ENCODE measurements around the gene OR52W1. TPM values are rescaled to one million over a fixed set of nuclear protein-coding genes. Genes with fewer than 3 reads are reported as not detected.

OR52W1 gene
- total RNA-seq, 1 experiment from 2014 or later: not detected

- Histone ChIP-seq H3K79me2 (ENCODE audit: low read length) (peaks cover 57% of the 10 kb centered on the region), H2AFZ (ENCODE audit: low read length) (no peak overlapping the region)
Observed at GRCh38 chr11:6224421-6224820, 25.4 kb downstream of the OR52W1 start.

DNA sequence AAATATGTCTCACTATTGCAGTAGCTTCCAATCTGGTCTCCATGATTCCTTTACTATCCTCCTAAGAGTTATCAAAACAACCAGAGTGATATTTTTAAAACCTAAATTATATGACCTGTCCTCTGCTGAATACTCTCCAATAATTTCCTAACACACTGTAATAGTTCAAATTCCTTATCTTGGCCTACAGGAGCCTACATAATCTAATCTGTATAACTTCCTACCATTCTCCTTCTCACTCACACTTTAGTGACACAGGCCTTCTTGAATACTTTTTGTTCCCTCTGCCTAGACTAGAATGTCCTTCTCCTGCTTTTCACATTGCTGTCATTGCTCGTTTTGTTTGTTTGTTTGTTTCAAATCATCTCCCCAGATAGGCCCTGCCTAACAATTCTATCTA lies 26.0 kb downstream of the OR52W1 start:
- Histone ChIP-seq H3K9me3 (ENCODE audit: low read length) (no peaks in the 10 kb centered on the region), H2AFZ (ENCODE audit: low read length) (no peak overlapping the region), H3K36me3 (ENCODE audit: insufficient read depth, low read length) (peaks cover 9% of the 10 kb centered on the region; the same call in 1 of the 2 replicates), H3K4me2 (ENCODE audit: low read depth, low read length, poor library complexity, severe bottlenecking) (no peak overlapping the region), H3K79me2 (ENCODE audit: low read length) (peaks cover 63% of the 10 kb centered on the region), H3K9ac (ENCODE audit: low read length) (no peak overlapping the region), H3K27me3 (ENCODE audit: low read length) (no peaks in the 10 kb centered on the region), H3K9me2 (replicated peaks; ENCODE audit: insufficient read depth, low read length) (no peaks in the 10 kb centered on the region), H3K4me1 (ENCODE audit: low read length) (peaks cover 14% of the 10 kb centered on the region), H4K20me1 (ENCODE audit: insufficient read depth, low read depth, low read length) (no peaks in the 10 kb centered on the region), H3K4me3 (ENCODE audit: low read length) (no peak overlapping the region), H3K27ac (ENCODE audit: low read length) (no peak overlapping the region)
- no peak for DNase-seq

More at GRCh38 chr11:6224421-6224820, 25.4 kb downstream of the OR52W1 start:
- H3K27me3 ChIP-seq (ENCODE audit: low read length): no peaks in the 10 kb centered on the region
- no peak overlapping the region for H3K27ac ChIP-seq (ENCODE audit: low read length)
- DNase-seq: no peak
- H3K4me2 ChIP-seq (ENCODE audit: low read depth, low read length, poor library complexity, severe bottlenecking): no peak overlapping the region
- H3K36me3 ChIP-seq (ENCODE audit: insufficient read depth, low read length): peaks cover 9% of the 10 kb centered on the region; the same call in 1 of the 2 replicates
- H4K20me1 ChIP-seq (ENCODE audit: insufficient read depth, low read depth, low read length): peaks cover 3% of the 10 kb centered on the region; the same call in 1 of the 2 replicates
- no peaks in the 10 kb centered on the region for H3K9me3 ChIP-seq (ENCODE audit: low read length)
- H3K4me3 ChIP-seq (ENCODE audit: low read length): no peak overlapping the region
- H3K9ac ChIP-seq (ENCODE audit: low read length): no peak overlapping the region
- H3K4me1 ChIP-seq (ENCODE audit: low read length): peaks cover 8% of the 10 kb centered on the region
- H3K9me2 ChIP-seq (replicated peaks; ENCODE audit: insufficient read depth, low read length): no peaks in the 10 kb centered on the region

GRCh38 chr11:6225896-6226295 lies 26.9 kb downstream of the OR52W1 start:
- Histone ChIP-seq H3K79me2 (ENCODE audit: low read length) (peaks cover 69% of the 10 kb centered on the region), H3K4me2 (ENCODE audit: low read depth, low read length, poor library complexity, severe bottlenecking) (no peak overlapping the region), H3K36me3 (ENCODE audit: insufficient read depth, low read length) (peaks cover 4% of the 10 kb centered on the region; the same call in 1 of the 2 replicates), H3K27ac (ENCODE audit: low read length) (no peak overlapping the region), H2AFZ (ENCODE audit: low read length) (no peak overlapping the region), H3K4me3 (ENCODE audit: low read length) (no peak overlapping the region), H3K4me1 (ENCODE audit: low read length) (peaks cover 23% of the 10 kb centered on the region), H3K9me3 (ENCODE audit: low read length) (no peaks in the 10 kb centered on the region), H3K9me2 (replicated peaks; ENCODE audit: insufficient read depth, low read length) (no peaks in the 10 kb centered on the region), H4K20me1 (ENCODE audit: insufficient read depth, low read depth, low read length) (no peaks in the 10 kb centered on the region), H3K9ac (ENCODE audit: low read length) (no peak overlapping the region), H3K27me3 (ENCODE audit: low read length) (no peaks in the 10 kb centered on the region)
- DNase-seq: no peak

- H3K4me2 ChIP-seq (ENCODE audit: low read depth, low read length, poor library complexity, severe bottlenecking): no peak overlapping the region
- H3K9ac ChIP-seq (ENCODE audit: low read length): no peak overlapping the region
- peaks cover 93% of the 10 kb centered on the region for H3K79me2 ChIP-seq (ENCODE audit: low read length)
- peaks cover 43% of the 10 kb centered on the region for H3K4me1 ChIP-seq (ENCODE audit: low read length)
- no peak overlapping the region for H3K4me3 ChIP-seq (ENCODE audit: low read length)
- DNase-seq: no peak
- no peak overlapping the region for H2AFZ ChIP-seq (ENCODE audit: low read length)
- H3K9me2 ChIP-seq (replicated peaks; ENCODE audit: insufficient read depth, low read length): no peaks in the 10 kb centered on the region
- no peaks in the 10 kb centered on the region for H3K36me3 ChIP-seq (ENCODE audit: insufficient read depth, low read length)
- H3K27me3 ChIP-seq (ENCODE audit: low read length): no peaks in the 10 kb centered on the region
- no peaks in the 10 kb centered on the region for H3K9me3 ChIP-seq (ENCODE audit: low read length)
- H4K20me1 ChIP-seq (ENCODE audit: insufficient read depth, low read depth, low read length): no peaks in the 10 kb centered on the region
- no peak overlapping the region for H3K27ac ChIP-seq (ENCODE audit: low read length)
Observed at GRCh38 chr11:6228520-6228919, 29.5 kb downstream of the OR52W1 start.

- Histone ChIP-seq H3K27me3 (ENCODE audit: low read length) (no peaks in the 10 kb centered on the region), H3K9me2 (replicated peaks; ENCODE audit: insufficient read depth, low read length) (no peaks in the 10 kb centered on the region), H3K79me2 (ENCODE audit: low read length) (peaks cover 94% of the 10 kb centered on the region), H3K27ac (ENCODE audit: low read length) (peak overlapping the region; percentile 5; the same call in 1 of the 2 replicates), H3K4me2 (ENCODE audit: low read depth, low read length, poor library complexity, severe bottlenecking) (peak overlapping the region; percentile 41), H3K4me3 (ENCODE audit: low read length) (no peak overlapping the region), H3K36me3 (ENCODE audit: insufficient read depth, low read length) (no peaks in the 10 kb centered on the region), H4K20me1 (ENCODE audit: insufficient read depth, low read depth, low read length) (no peaks in the 10 kb centered on the region), H3K4me1 (ENCODE audit: low read length) (peaks cover 47% of the 10 kb centered on the region), H3K9me3 (ENCODE audit: low read length) (no peaks in the 10 kb centered on the region), H2AFZ (ENCODE audit: low read length) (no peak overlapping the region), H3K9ac (ENCODE audit: low read length) (0 out of 2 replicates have a peak overlapping the region, but pooled peaks have one; percentile 4)
- DNase-seq: peak; percentile 62
Observed at GRCh38 chr11:6229911-6230310, 30.9 kb downstream of the OR52W1 start.

GRCh38 chr11:6232899-6233298 lies 33.9 kb downstream of the OR52W1 start:
- Histone ChIP-seq H3K36me3 (ENCODE audit: insufficient read depth, low read length) (no peaks in the 10 kb centered on the region), H3K27ac (ENCODE audit: low read length) (no peak overlapping the region), H4K20me1 (ENCODE audit: insufficient read depth, low read depth, low read length) (no peaks in the 10 kb centered on the region), H3K4me2 (ENCODE audit: low read depth, low read length, poor library complexity, severe bottlenecking) (peak overlapping the region; percentile 90), H2AFZ (ENCODE audit: low read length) (no peak overlapping the region), H3K27me3 (ENCODE audit: low read length) (no peaks in the 10 kb centered on the region), H3K9ac (ENCODE audit: low read length) (no peak overlapping the region), H3K9me2 (replicated peaks; ENCODE audit: insufficient read depth, low read length) (no peaks in the 10 kb centered on the region), H3K4me1 (ENCODE audit: low read length) (peaks cover 47% of the 10 kb centered on the region), H3K4me3 (ENCODE audit: low read length) (peak overlapping the region; percentile 87), H3K79me2 (ENCODE audit: low read length) (peaks cover 64% of the 10 kb centered on the region), H3K9me3 (ENCODE audit: low read length) (no peaks in the 10 kb centered on the region)
- DNase-seq: no peak

DNA sequence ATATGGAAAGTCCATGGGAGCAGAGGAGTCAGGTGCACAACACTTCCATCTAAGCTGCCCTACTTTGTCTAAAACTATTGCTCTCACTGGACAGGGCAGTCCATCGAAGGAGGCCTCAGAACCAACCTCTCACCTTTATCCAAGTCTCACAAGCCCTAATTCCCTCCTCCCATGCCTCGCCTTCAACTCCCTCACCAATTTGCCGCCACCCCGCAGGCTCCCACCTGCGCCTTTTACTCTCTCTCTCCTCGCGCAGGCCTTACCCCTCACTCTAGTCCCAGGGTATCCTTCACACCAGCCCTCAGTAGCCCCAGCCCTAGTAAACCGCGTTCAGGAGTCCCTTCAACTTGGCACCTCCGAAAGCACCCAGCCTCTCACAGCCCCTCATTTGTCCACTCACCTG lies 35.0 kb downstream of the OR52W1 start:
- Histone ChIP-seq H3K9ac (ENCODE audit: low read length) (peak overlapping the region; percentile 90), H2AFZ (ENCODE audit: low read length) (peak overlapping the region; percentile 54; the same call in 1 of the 2 replicates)

GRCh38 chr11:6234387-6235107 lies 35.5 kb downstream of the OR52W1 start, which contains the start of gene FHIP1B:
Gene FHIP1B (minus strand): TSS chr11:6234636. CDS start chr11:6224516, 10,120 bp downstream.
- H3K4me1 ChIP-seq (ENCODE audit: low read length): peaks cover 59% of the 10 kb centered on the region
- H3K9ac ChIP-seq (ENCODE audit: low read length): peak within 1 kb of the TSS; percentile 90
- peaks cover 48% of the 10 kb centered on the region for H3K79me2 ChIP-seq (ENCODE audit: low read length)
- no peaks in the 10 kb centered on the region for H4K20me1 ChIP-seq (ENCODE audit: insufficient read depth, low read depth, low read length)
- DNase-seq: peak; percentile 100
- H3K9me2 ChIP-seq (replicated peaks; ENCODE audit: insufficient read depth, low read length): no peaks in the 10 kb centered on the region
- H3K4me2 ChIP-seq (ENCODE audit: low read depth, low read length, poor library complexity, severe bottlenecking): peak within 1 kb of the TSS; percentile 96
- H3K4me3 ChIP-seq (ENCODE audit: low read length): peak within 1 kb of the TSS; percentile 87
- H3K9me3 ChIP-seq (ENCODE audit: low read length): no peaks in the 10 kb centered on the region
- no peaks in the 10 kb centered on the region for H3K27me3 ChIP-seq (ENCODE audit: low read length)
- peak within 1 kb of the TSS; percentile 82 for H2AFZ ChIP-seq (ENCODE audit: low read length)
- H3K36me3 ChIP-seq (ENCODE audit: insufficient read depth, low read length): no peaks in the 10 kb centered on the region
- peak within 1 kb of the TSS; percentile 73 for H3K27ac ChIP-seq (ENCODE audit: low read length)

More for the DNA sequence above, 35.0 kb downstream of the OR52W1 start:
- no peak for DNase-seq
- Histone ChIP-seq H3K9me3 (ENCODE audit: low read length) (no peaks in the 10 kb centered on the region), H3K79me2 (ENCODE audit: low read length) (peaks cover 54% of the 10 kb centered on the region), H3K4me1 (ENCODE audit: low read length) (peaks cover 56% of the 10 kb centered on the region), H4K20me1 (ENCODE audit: insufficient read depth, low read depth, low read length) (no peaks in the 10 kb centered on the region), H3K27me3 (ENCODE audit: low read length) (no peaks in the 10 kb centered on the region), H3K9me2 (replicated peaks; ENCODE audit: insufficient read depth, low read length) (no peaks in the 10 kb centered on the region), H3K27ac (ENCODE audit: low read length) (no peak overlapping the region), H3K4me2 (ENCODE audit: low read depth, low read length, poor library complexity, severe bottlenecking) (peak overlapping the region; percentile 90), H3K4me3 (ENCODE audit: low read length) (peak overlapping the region; percentile 87), H3K36me3 (ENCODE audit: insufficient read depth, low read length) (no peaks in the 10 kb centered on the region)

All from Karpas-422 (cell line).